Measurements from ENCODE around the gene ATCAY. TPM values are rescaled to one million over a fixed set of nuclear protein-coding genes. Genes with fewer than 3 reads are reported as not detected.

ATCAY gene
- polyA plus RNA-seq, 2 of the 4 experiments (the other 2 are of a cell fraction) = 0.06 TPM; not detected in 1

- no peak for FAIRE-seq
- Histone ChIP-seq H3K4me2 (no peak overlapping the region), H3K27ac (no peak overlapping the region), H3K4me1 (no peaks in the 10 kb centered on the region), H3K9me3 (peaks cover 11% of the 10 kb centered on the region; the same call in 2 of the 3 replicates), H3K4me3 (no peak overlapping the region)
- 44% methylated on average over 6 of the region's 6 CpGs for WGBS (ENCODE audit: missing lambda C conversion rate)
- no peak for ATAC-seq
- ChIA-PET CTCF (interaction anchor here (1.1 kb wide), 1 partner anchor 357 kb away, joined by 4 read pairs; no protein-coding TSS in a partner anchor), POLR2A (no interaction called here)
- TF ChIP-seq FOSB (CRISPR knock-in tag; IDR thresholded peaks at IDR 0.05) (no peak), NFE2L2 (conservative IDR thresholded peaks at IDR 0.05; ENCODE audit: low read length) (no peak), CBX8 (IDR thresholded peaks at IDR 0.05) (no peak), SMC3 (IDR thresholded peaks at IDR 0.05) (no peak), CHD4 (IDR thresholded peaks at IDR 0.05; ENCODE audit: borderline replicate concordance) (no peak), EHF (CRISPR knock-in tag; IDR thresholded peaks at IDR 0.05) (no peak), MAX (IDR thresholded peaks at IDR 0.05) (no peak), GATA3 (IDR thresholded peaks at IDR 0.05; ENCODE audit: borderline replicate concordance) (no peak), PHF8 (IDR thresholded peaks at IDR 0.05; ENCODE audit: borderline replicate concordance, low read depth) (no peak), USF2 (IDR thresholded peaks at IDR 0.05) (no peak), NR3C1 (IDR thresholded peaks at IDR 0.05) (no peak), HDAC2 (IDR thresholded peaks at IDR 0.05) (no peak), ZNF302 (CRISPR knock-in tag; IDR thresholded peaks at IDR 0.05) (no peak), KDM5A (IDR thresholded peaks at IDR 0.05) (no peak)
- DNase-seq (ENCODE audit: low read depth in 1 of 2, low spot score in 1 of 2) = no peak
Measured at GRCh38 chr19:3850320-3850972, 30.0 kb upstream of the ATCAY start.

GRCh38 chr19:3851254-3852176, 29.0 kb upstream of the ATCAY start:
- FAIRE-seq (no peak), DNase-seq (ENCODE audit: low read depth in 1 of 2, low spot score in 1 of 2) (no peak), ATAC-seq (no peak)
- no peak overlapping the region for H3K4me3 ChIP-seq
- H3K4me1 ChIP-seq = no peaks in the 10 kb centered on the region
- H3K9me3 ChIP-seq = peaks cover 11% of the 10 kb centered on the region; the same call in 2 of the 3 replicates
- CTCF ChIA-PET = interaction anchor here (0.6 to 1.4 kb wide), 4 partner anchors 22 to 356 kb away, joined by 3 to 4 read pairs (median 4); partner anchors contain the start of gene GIPC3
- WGBS (ENCODE audit: missing lambda C conversion rate) = 58% methylated on average over 5 of the region's 11 CpGs
- H3K4me2 ChIP-seq = no peak overlapping the region
- POLR2A ChIA-PET = no interaction called here
- H3K27ac ChIP-seq = no peak overlapping the region
- no peak for TF ChIP-seq HEYL (CRISPR knock-in tag; IDR thresholded peaks at IDR 0.05)
- no peak for TF ChIP-seq ZSCAN20 (CRISPR knock-in tag; IDR thresholded peaks at IDR 0.05)
- no peak for TF ChIP-seq MAFK (IDR thresholded peaks at IDR 0.05; ENCODE audit: partially characterized antibody)
- no peak for TF ChIP-seq HOXA7 (CRISPR knock-in tag; IDR thresholded peaks at IDR 0.05)
- no peak for TF ChIP-seq E2F6 (IDR thresholded peaks at IDR 0.05; ENCODE audit: borderline replicate concordance, low read depth)
- no peak for TF ChIP-seq CTCF (IDR thresholded peaks at IDR 0.05)
- TF ChIP-seq FOSB (CRISPR knock-in tag; IDR thresholded peaks at IDR 0.05) = no peak
- no peak for TF ChIP-seq EP300 (IDR thresholded peaks at IDR 0.05)
- TF ChIP-seq TP53 (CRISPR knock-in tag; IDR thresholded peaks at IDR 0.05) = no peak
- TF ChIP-seq HOXB5 (CRISPR knock-in tag; IDR thresholded peaks at IDR 0.05) = no peak
- no peak for TF ChIP-seq ELK1 (IDR thresholded peaks at IDR 0.05; ENCODE audit: low read depth, low read length)
- no peak for TF ChIP-seq RARB (CRISPR knock-in tag; IDR thresholded peaks at IDR 0.05)
- TF ChIP-seq NPAS2 (CRISPR knock-in tag; IDR thresholded peaks at IDR 0.05; ENCODE audit: borderline replicate concordance) = no peak
- no peak for TF ChIP-seq RFX5 (IDR thresholded peaks at IDR 0.05)
- TF ChIP-seq NR3C1 (IDR thresholded peaks at IDR 0.05) = no peak
- TF ChIP-seq RCOR1 (IDR thresholded peaks at IDR 0.05; ENCODE audit: low read depth, low read length) = no peak
- no peak for TF ChIP-seq MAZ (IDR thresholded peaks at IDR 0.05; ENCODE audit: borderline replicate concordance, low read depth, low read length)
- no peak for TF ChIP-seq FOSL2 (IDR thresholded peaks at IDR 0.05)
- no peak for TF ChIP-seq FOSL2 (CRISPR knock-in tag; IDR thresholded peaks at IDR 0.05)
- TF ChIP-seq MAX (IDR thresholded peaks at IDR 0.05) = no peak

Measured in A549 (cell line).